ENCODE measurements around the gene PTBP3. TPM values are rescaled to one million over a fixed set of nuclear protein-coding genes. Genes with fewer than 3 reads are reported as not detected.

The PTBP3 gene
- total RNA-seq, 2 donors from 2014 or later, result 83.3 to 94.8 TPM

- Mint-ChIP-seq H3K27me3 (ENCODE audit: insufficient read depth) (no peaks in the 10 kb centered on the region), H3K4me3 (no peak overlapping the region), H3K36me3 (ENCODE audit: low read depth) (peaks cover 87% of the 10 kb centered on the region), H3K9me3 (peaks cover 78% of the 10 kb centered on the region), H3K4me1 (peaks cover 9% of the 10 kb centered on the region), H3K27ac (no peak overlapping the region)
- Histone ChIP-seq H3K36me3 (ENCODE audit: control insufficient read depth, insufficient read depth, low read length) (peaks cover 87% of the 10 kb centered on the region), H3K9me3 (ENCODE audit: control insufficient read depth, low read length) (peaks cover 88% of the 10 kb centered on the region), H3K4me1 (ENCODE audit: control insufficient read depth, insufficient read depth, low read length) (no peaks in the 10 kb centered on the region), H3K27me3 (ENCODE audit: control insufficient read depth, insufficient read depth, low read length, poor library complexity, severe bottlenecking) (no peaks in the 10 kb centered on the region), H3K4me3 (ENCODE audit: low read length) (peak overlapping the region; percentile 66), H3K9ac (ENCODE audit: extremely low read depth, low read length, poor library complexity, severe bottlenecking) (no peak overlapping the region), H3K27ac (ENCODE audit: low read depth, low read length) (no peak overlapping the region)
- TF ChIP-seq CTCF (conservative IDR thresholded peaks at IDR 0.05), result no peak
- no peak for DNase-seq
These were observed 45.4 kb downstream of the PTBP3 start for GRCh38 chr9:112288029-112288428.

GRCh38 chr9:112286926-112287325 is 46.5 kb downstream of the PTBP3 start:
- Histone ChIP-seq H3K27ac (ENCODE audit: low read depth, low read length) (no peak overlapping the region), H3K27me3 (ENCODE audit: control insufficient read depth, insufficient read depth, low read length, poor library complexity, severe bottlenecking) (no peaks in the 10 kb centered on the region), H3K4me1 (ENCODE audit: control insufficient read depth, insufficient read depth, low read length) (no peaks in the 10 kb centered on the region), H3K4me3 (ENCODE audit: low read length) (peak overlapping the region; percentile 66), H3K9ac (ENCODE audit: extremely low read depth, low read length, poor library complexity, severe bottlenecking) (no peak overlapping the region), H3K9me3 (ENCODE audit: control insufficient read depth, low read length) (peaks cover 89% of the 10 kb centered on the region), H3K36me3 (ENCODE audit: control insufficient read depth, insufficient read depth, low read length) (peaks cover 80% of the 10 kb centered on the region)
- WGBS, 2 experiments (ENCODE audit: insufficient coverage in 1 of 2, insufficient read length in 1 of 2), result 100% methylated on average over 2 of the region's 2 CpGs; no CpG with 5 or more reads in 1 of the 2 experiments
- Mint-ChIP-seq H3K9me3 (peaks cover 84% of the 10 kb centered on the region), H3K4me3 (no peak overlapping the region), H3K27ac (no peak overlapping the region), H3K27me3 (ENCODE audit: insufficient read depth) (no peaks in the 10 kb centered on the region), H3K36me3 (ENCODE audit: low read depth) (peaks cover 83% of the 10 kb centered on the region), H3K4me1 (peaks cover 9% of the 10 kb centered on the region)
- DNase-seq, result no peak
- no peak for TF ChIP-seq CTCF (conservative IDR thresholded peaks at IDR 0.05)

DNA sequence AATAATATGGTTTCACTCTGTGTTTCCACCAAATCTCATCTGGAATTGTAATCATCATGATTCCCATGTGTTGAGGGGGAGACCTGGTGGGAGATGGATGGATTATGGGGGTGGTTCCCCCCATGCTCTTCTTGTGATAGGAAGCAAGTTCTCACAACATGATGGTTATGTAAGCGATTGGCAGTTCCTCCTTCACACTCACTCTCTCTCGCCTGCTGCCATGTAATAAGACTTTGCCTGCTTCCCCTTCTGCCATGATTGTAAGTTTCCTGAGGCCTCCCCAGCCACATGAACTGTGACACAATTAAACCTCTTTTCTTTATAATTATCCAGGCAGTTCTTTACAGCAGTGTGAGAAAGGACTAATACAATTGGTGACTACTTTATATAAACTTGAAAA is 48.4 kb downstream of the PTBP3 start:
- no peak for DNase-seq
- Mint-ChIP-seq H3K36me3 (ENCODE audit: low read depth) (peaks cover 71% of the 10 kb centered on the region), H3K27me3 (ENCODE audit: insufficient read depth) (no peaks in the 10 kb centered on the region), H3K4me1 (peaks cover 9% of the 10 kb centered on the region), H3K9me3 (peaks cover 73% of the 10 kb centered on the region), H3K27ac (no peak overlapping the region), H3K4me3 (no peak overlapping the region)
- H3K9ac ChIP-seq (ENCODE audit: extremely low read depth, low read length, poor library complexity, severe bottlenecking), result no peak overlapping the region
- no peak for TF ChIP-seq CTCF (conservative IDR thresholded peaks at IDR 0.05)
- no peak overlapping the region for H3K4me3 ChIP-seq (ENCODE audit: low read length)
- no peaks in the 10 kb centered on the region for H3K4me1 ChIP-seq (ENCODE audit: control insufficient read depth, insufficient read depth, low read length)
- H3K36me3 ChIP-seq (ENCODE audit: control insufficient read depth, insufficient read depth, low read length), result peaks cover 68% of the 10 kb centered on the region
- H3K9me3 ChIP-seq (ENCODE audit: control insufficient read depth, low read length), result peaks cover 72% of the 10 kb centered on the region
- no peak overlapping the region for H3K27ac ChIP-seq (ENCODE audit: low read depth, low read length)
- 80 to 94% methylated on average over 1 to 2 of the region's 2 CpGs for whole genome bisulfite sequencing, 2 experiments (ENCODE audit: insufficient coverage in 1 of 2, insufficient read length in 1 of 2)
- H3K27me3 ChIP-seq (ENCODE audit: control insufficient read depth, insufficient read depth, low read length, poor library complexity, severe bottlenecking), result no peaks in the 10 kb centered on the region
